Calu3 (cell line): ENCODE results near the gene PTPN14. TPM values are rescaled to one million over a fixed set of nuclear protein-coding genes. Genes with fewer than 3 reads are reported as not detected.
"Not testable (repeated sequence)": the region's sequence is repeated elsewhere in the genome, so short reads cannot be mapped to it uniquely, and the experiment has no call there.

Experiments used
- BruUV-seq: library from RNA; stranded (reverse); fragments of 400-500 nt; replicated peaks from 2 replicates; lab custom pipeline; 2021; lab: Mats Ljungman, UMichigan
- CTCF ChIA-PET: fragments of 300-600 bp; sonication (Branson Sonifier 250); formaldehyde crosslinking; loops from one replicate; lab custom pipeline; 2022; ENCODE audit warnings: antibody characterized with exemption; lab: Charles Lee
- DNase-seq: peaks from one replicate; pipeline ENCODE4 v3.0.0; 2022
- H3K27ac Mint-ChIP-seq: one replicate; pipeline ENCODE4 v1.8.0; 2022; ENCODE audit warnings: mixed read lengths; ENCODE audit not compliant: unreplicated experiment
- H3K27me3 Mint-ChIP-seq: one replicate; pipeline ENCODE4 v1.8.0; 2022; ENCODE audit warnings: mixed read lengths; ENCODE audit not compliant: unreplicated experiment
- H3K36me3 Mint-ChIP-seq: one replicate; pipeline ENCODE4 v1.8.0; 2022; ENCODE audit warnings: mild to moderate bottlenecking, moderate library complexity, mixed read lengths; ENCODE audit not compliant: insufficient read depth, unreplicated experiment
- H3K4me1 Mint-ChIP-seq: one replicate; pipeline ENCODE4 v1.8.0; 2022; ENCODE audit warnings: mild to moderate bottlenecking, low read depth, mixed read lengths; ENCODE audit not compliant: unreplicated experiment
- H3K4me3 Mint-ChIP-seq: one replicate; pipeline ENCODE4 v1.8.0; 2022; ENCODE audit warnings: mild to moderate bottlenecking, low read depth, moderate library complexity, mixed read lengths; ENCODE audit not compliant: unreplicated experiment
- H3K9me3 Mint-ChIP-seq: one replicate; pipeline ENCODE4 v1.8.0; 2022; ENCODE audit warnings: low read depth, mixed read lengths; ENCODE audit not compliant: unreplicated experiment
- CTCF ChIP-seq: fragments of 200-600 bp; IDR thresholded peaks from one replicate; pipeline ENCODE4 v1.8.0; 2022; ENCODE audit warnings: antibody characterized with exemption; ENCODE audit not compliant: unreplicated experiment
- intact Hi-C: fragments of 100-400 bp; cut with micrococcal nuclease; formaldehyde crosslinking; loops from one replicate; pipeline ENCODE4 v1.10.0; 2022; ENCODE audit not compliant: unreplicated experiment
- total RNA-seq: library from RNA; stranded (reverse); gene quantifications from 2 replicates; pipeline ENCODE4 v1.2.3, GENCODE V29; 2022

The PTPN14 gene
- total RNA-seq, 1 experiment from 2014 or later: 77.4 TPM

GRCh38 chr1:214492401-214493075 is 58.9 kb downstream of the PTPN14 start:
- DNase-seq: no peak
- BruUV-seq: no TSS peak
- H3K27me3 Mint-ChIP-seq: no peaks in the 10 kb centered on the region
- no peaks in the 10 kb centered on the region for H3K9me3 Mint-ChIP-seq
- H3K27ac Mint-ChIP-seq: no peak overlapping the region
- intact Hi-C loops: no loop called here
- no peak overlapping the region for H3K4me3 Mint-ChIP-seq
- CTCF ChIA-PET: interaction anchor here (0.6 to 1.2 kb wide), 4 partner anchors 10 to 119 kb away, joined by 3 to 4 read pairs (median 3); no protein-coding TSS in a partner anchor
- TF ChIP-seq CTCF: no peak
- H3K36me3 Mint-ChIP-seq: peaks cover 19% of the 10 kb centered on the region
- peaks cover 75% of the 10 kb centered on the region for H3K4me1 Mint-ChIP-seq

DNA sequence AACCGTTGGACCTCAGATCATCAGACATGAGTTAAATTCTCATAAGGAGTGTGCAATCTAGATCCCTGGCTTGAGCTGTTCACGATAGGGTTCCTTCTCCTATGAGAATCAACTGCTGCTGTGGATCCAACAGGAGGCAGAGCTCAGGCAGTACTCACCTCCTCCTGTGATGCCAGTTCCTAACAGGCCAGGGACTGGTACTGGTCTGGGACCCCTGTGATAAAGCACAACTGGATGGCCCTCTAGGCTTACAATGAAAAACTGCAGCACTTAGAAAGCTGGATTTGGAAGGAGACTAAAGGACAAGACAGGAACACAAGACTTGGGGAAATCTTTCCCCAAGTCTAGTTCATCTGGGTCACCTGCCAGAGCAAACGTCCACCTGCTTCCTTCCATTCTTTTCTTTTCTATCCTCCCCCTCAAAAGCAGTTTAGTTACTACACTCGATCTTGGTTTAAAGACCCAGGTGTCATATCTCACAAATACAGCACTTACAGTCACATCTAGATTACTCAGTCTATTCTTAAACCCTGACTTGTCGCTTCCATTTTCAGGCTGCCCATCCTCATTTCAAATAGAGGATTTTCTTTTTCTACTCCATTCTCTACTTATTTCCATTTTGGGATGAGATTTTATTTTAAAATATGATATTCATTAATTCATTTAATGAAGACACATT is 59.8 kb downstream of the PTPN14 start:
- Mint-ChIP-seq H3K4me1 (peaks cover 75% of the 10 kb centered on the region), H3K27ac (no peak overlapping the region), H3K27me3 (no peaks in the 10 kb centered on the region), H3K36me3 (peaks cover 24% of the 10 kb centered on the region), H3K9me3 (no peaks in the 10 kb centered on the region), H3K4me3 (no peak overlapping the region)
- BruUV-seq: no TSS peak
- CTCF ChIA-PET: interaction anchor here (0.5 to 1.2 kb wide), 5 partner anchors 10 to 907 kb away, joined by 3 to 4 read pairs (median 3); no protein-coding TSS in a partner anchor
- no peak for TF ChIP-seq CTCF
- no peak for DNase-seq
- intact Hi-C loops: no loop called here

DNA sequence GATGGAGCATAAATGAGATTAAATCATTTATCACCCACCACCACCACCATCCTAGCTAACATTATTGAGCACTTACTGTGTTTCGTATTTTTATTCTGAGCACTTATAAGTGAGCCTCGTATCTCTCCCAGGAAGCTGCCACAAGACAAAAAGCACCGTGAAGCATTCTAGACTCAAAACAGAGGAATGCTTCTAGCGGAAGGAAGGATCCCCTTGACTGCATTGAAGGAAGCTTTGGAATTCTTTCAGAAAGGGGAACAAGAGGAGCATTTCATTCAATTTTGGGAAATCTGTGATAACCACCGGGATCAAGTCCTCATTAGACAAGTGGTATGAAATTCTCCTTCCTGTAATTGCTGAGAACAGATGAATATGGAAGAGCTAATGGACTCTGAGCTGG is 66.3 kb downstream of the PTPN14 start:
- intact Hi-C loops: no loop called here
- no peak overlapping the region for H3K27ac Mint-ChIP-seq

DNA sequence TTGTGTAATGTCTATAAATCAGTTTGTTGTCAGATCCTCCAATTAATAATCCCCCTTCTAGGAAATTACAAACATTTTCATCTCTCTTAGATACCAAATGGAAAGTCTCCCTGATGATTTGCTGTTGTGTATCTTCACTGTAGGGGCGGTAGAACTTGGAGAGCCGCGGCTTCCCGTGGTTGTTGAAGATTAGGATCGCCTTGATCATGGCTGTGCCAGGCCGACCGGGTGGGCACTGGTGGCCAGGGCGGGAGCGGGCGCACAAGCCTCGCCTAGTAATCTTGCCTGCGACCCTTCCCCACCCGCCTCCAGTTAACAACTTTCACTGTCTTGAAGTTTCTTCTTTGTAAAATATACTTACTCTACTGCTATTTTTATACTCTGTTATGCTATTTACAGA is 68.2 kb downstream of the PTPN14 start:
- peaks cover 12% of the 10 kb centered on the region for H3K36me3 Mint-ChIP-seq
- H3K4me1 Mint-ChIP-seq: peaks cover 45% of the 10 kb centered on the region
- not testable (repeated sequence) for BruUV-seq

More for the DNA sequence above, 66.3 kb downstream of the PTPN14 start:
- H3K4me1 Mint-ChIP-seq: peaks cover 53% of the 10 kb centered on the region
- H3K9me3 Mint-ChIP-seq: no peaks in the 10 kb centered on the region
- H3K27me3 Mint-ChIP-seq: no peaks in the 10 kb centered on the region
- H3K36me3 Mint-ChIP-seq: peaks cover 20% of the 10 kb centered on the region
- no TSS peak for BruUV-seq
- CTCF ChIA-PET: interaction anchor here (0.7 to 1.9 kb wide), 2 partner anchors 20 to 31 kb away, joined by 3 to 4 read pairs; no protein-coding TSS in a partner anchor
- DNase-seq: no peak
- TF ChIP-seq CTCF: no peak
- H3K4me3 Mint-ChIP-seq: no peak overlapping the region

GRCh38 chr1:214481983-214482634 is 69.3 kb downstream of the PTPN14 start:
- Mint-ChIP-seq H3K4me1 (peaks cover 46% of the 10 kb centered on the region), H3K36me3 (peaks cover 11% of the 10 kb centered on the region)
- H3K27me3 Mint-ChIP-seq, H3K9me3 Mint-ChIP-seq, DNase-seq, H3K27ac Mint-ChIP-seq, BruUV-seq, H3K4me3 Mint-ChIP-seq, intact Hi-C loops: not testable (repeated sequence)
- CTCF ChIA-PET: interaction anchor here (0.6 to 1.5 kb wide), 7 partner anchors 10 to 1076 kb away, joined by 3 to 11 read pairs (median 4); partner anchors contain the start of gene PTPN14

More for the DNA sequence above, 68.2 kb downstream of the PTPN14 start:
- intact Hi-C loops, H3K9me3 Mint-ChIP-seq, H3K27me3 Mint-ChIP-seq, H3K27ac Mint-ChIP-seq, DNase-seq, H3K4me3 Mint-ChIP-seq, CTCF ChIA-PET: not testable (repeated sequence)
